GM12874 (cell line): ENCODE data around the gene TSPAN17.

Experiments used
- TF ChIP-seq, protein P1 (sequence below): IDR thresholded peaks from 2 replicates; pipeline ENCODE4 v1.5.1; 2011; ENCODE audit warnings: low read depth, mild to moderate bottlenecking, control low read depth, low read length, moderate library complexity; ENCODE audit not compliant: insufficient read depth

TSPAN17 gene

DNA sequence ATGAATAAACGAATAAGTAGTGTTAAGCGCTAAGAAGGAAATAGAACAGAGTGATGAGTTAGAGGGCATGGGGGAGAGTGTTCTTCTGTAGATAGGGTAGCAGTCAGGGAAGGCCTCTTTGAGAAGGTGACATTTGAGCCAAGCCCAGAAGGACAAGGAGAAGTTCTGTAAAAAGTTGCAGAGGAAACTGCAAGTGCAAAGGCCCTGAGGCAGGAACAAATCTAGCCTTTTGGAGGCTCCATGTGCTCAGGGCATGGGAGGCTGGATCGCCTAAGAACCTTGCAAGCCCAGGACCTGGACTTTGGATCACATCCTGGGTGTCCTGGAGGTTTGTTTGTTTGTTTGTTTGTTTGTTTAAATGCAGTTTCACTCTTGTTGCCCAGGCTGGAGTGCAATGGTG, 8.8 kb upstream of the TSPAN17 start:
- TF ChIP-seq, protein P1, sequence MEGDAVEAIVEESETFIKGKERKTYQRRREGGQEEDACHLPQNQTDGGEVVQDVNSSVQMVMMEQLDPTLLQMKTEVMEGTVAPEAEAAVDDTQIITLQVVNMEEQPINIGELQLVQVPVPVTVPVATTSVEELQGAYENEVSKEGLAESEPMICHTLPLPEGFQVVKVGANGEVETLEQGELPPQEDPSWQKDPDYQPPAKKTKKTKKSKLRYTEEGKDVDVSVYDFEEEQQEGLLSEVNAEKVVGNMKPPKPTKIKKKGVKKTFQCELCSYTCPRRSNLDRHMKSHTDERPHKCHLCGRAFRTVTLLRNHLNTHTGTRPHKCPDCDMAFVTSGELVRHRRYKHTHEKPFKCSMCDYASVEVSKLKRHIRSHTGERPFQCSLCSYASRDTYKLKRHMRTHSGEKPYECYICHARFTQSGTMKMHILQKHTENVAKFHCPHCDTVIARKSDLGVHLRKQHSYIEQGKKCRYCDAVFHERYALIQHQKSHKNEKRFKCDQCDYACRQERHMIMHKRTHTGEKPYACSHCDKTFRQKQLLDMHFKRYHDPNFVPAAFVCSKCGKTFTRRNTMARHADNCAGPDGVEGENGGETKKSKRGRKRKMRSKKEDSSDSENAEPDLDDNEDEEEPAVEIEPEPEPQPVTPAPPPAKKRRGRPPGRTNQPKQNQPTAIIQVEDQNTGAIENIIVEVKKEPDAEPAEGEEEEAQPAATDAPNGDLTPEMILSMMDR, result no peak

DNA sequence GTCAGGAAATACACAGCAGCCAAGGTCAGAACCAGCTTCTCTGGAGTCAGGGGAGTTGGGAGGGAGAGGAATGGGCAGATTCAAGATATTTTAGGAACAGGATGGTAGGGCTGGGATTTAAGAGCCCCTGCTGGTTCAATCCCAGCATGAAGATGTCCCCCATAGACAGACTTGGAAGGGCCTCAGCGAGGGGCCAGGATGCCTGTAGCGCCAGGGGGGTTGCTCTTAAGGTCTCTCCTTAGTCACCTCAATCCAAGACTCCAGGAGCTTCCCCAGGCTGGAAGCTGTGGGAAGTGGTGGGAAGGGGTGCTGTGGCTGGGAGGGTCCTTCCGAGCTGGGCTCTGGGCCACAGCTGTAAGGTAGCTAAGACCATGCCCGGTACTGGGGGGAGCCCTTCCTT, 8.1 kb upstream of the TSPAN17 start:
- TF ChIP-seq, protein P1, result no peak

DNA sequence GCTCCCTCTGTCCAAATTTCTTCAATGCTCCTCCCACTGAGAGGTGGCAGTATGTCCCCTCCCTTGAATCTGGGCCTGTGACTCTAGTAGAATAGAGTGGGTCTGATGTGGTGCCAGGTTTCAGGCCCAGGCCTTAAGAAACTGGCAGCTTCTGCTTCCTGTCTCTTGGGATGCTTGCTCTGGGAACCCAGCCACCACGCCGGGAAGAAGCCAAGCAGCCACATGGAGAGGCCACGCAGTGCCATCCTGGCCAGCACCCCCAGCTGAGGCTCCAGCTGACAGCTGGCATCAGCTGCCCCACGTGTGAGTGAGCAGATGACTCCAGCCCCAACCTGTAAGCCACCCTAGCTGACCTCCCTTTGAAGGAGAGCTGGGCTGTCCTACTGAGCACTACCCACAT, 7.3 kb upstream of the TSPAN17 start:
- TF ChIP-seq, protein P1, result no peak

DNA sequence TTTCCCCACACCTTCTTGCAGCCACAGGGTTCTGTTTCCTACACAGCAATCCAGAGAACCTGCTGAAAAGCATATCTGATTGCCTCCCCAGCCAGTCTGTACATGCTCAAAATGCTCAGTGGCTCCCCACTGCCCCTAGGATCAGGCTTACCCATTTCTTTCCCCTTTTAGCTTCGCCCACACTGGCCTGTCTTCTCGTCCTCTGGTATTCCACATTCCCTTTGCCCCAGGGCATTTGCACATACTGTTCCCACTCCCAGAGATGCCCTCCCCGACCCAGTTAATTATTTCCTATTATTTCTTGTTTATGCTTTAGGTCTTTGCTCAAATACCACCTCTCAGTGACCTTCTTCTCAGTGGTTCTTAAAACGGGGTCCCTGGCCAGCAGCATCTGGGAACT, 6.7 kb upstream of the TSPAN17 start:
- TF ChIP-seq, protein P1, result no peak

DNA sequence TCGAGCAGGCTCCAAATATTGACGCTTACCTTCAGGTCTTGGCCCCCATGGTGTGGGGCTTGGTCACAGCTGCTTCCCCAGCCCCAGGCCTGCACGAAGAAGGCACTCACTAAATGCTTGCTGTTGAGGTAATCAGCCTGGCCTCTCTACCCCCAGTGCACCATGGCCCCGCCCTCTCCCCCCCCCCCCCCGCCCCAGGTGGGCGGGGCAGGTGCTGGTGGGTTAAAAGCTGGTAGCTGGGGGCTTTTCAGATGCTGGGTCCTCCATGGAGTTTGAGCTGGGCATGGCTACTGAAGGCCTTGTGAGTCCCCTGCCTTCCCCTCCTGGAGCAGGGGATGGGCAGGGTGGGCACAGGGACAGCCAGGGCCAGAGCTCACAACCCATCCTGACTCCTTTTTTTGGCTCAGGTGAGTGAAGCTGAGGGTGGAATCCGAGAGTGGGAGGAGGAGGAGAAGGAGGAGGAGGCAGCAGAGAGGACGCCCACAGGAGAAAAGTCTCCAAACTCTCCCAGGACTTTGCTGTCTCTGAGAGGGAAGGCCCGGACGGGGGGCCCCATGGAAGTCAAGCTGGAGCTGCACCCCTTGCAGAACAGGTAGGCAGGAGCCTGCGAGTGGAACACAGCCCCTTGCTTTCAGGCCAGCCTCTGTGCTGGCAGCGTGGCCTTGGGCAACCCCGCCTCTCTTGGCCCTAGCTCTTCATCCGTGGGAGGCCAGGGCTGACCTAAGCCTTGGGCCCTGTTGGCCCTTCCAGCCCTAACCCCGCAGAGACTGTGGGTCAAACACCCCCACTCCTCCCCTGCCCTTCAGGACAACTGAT, 4.4 kb upstream of the TSPAN17 start:
- TF ChIP-seq, protein P1, result no peak

DNA sequence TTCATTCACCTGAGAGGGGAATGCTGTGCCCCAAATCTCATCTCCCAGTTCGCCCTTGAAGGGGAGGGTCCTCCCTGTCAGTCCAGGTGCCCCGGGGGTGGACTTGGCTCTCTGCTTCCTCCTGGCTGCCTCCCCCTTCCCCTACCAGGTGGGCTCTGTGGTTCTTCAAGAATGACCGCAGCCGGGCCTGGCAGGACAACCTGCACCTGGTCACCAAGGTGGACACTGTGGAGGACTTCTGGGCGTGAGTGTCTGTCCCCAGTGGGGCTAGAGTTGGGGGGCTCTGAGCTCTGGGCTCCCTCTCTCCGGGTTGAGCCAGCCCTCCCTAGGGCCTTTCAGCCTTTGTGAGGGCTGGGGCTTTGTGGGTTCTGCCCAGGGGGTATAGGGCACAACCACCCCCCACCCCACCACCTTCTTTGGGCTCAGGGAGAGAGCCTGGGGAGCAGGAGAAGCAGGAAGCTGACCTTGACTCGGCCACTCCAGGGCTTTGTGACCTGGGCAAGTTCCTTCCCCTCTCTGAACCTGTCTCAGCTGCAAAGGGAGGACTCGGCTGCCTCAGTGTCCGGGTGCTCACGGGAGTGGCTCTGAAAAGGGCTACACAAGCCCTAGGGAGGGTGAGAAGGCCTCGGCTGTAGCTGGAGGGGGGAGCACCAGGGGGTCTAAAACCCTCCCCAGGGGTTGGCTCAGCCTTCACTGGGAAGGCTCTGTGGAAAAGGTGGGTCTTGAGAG, 3.6 kb upstream of the TSPAN17 start:
- TF ChIP-seq, protein P1, result no peak

DNA sequence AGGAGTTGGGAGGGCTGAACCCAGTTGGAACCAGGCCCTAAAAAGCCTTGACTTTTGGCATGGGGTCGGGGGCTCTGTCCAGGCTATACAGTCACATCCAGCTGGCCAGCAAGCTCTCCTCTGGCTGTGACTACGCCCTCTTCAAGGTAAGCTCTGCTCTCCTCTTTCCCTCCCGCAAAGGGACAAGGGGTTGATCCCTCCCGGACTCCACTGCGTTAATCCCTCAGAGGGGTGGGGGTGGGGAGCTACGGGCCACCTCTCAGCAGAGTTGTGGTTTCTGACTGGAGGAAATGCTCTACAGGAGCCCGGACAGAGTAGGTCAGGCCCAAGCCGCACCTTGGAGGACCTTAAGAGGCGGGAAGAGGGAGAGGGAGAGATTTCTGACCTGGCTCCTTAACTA, 3.0 kb upstream of the TSPAN17 start:
- TF ChIP-seq, protein P1, result no peak
